Cerebellar nuclear complex (tissue), 1 donor: ENCODE measurements around the gene TBX3.

ENCODE experiments used
- DNase-seq, 2 experiments: peaks; one replicate each; lab custom pipeline; 2025; lab: John Stamatoyannopoulos, UW

TBX3 gene

DNA sequence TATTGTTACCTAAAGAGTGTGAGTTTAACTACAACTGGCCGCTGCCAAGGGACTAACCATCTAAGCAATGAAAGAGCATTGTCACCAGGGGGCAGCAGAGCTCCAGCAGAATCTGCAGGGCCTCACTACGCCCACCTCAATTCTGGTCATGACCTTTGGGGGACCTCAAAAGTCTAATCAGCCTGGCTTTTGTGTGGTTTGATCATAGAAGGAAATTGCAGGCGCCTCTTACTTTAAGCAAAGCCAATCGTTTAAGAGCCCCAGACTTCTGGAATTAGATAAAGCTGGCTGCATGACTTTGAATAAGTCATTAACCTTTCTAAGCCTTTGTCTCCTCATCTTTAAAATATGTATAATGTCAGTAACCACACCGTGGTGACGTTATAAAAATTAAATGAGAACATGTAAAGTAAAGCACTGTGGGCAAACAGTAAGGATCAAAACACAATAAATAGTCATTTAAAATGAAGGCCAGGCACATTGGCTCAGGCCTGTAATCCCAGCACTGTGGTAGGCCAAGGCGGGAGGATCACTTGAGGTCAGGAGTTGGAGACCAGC, 58.6 kb downstream of the TBX3 start:
- no peak for DNase-seq

DNA sequence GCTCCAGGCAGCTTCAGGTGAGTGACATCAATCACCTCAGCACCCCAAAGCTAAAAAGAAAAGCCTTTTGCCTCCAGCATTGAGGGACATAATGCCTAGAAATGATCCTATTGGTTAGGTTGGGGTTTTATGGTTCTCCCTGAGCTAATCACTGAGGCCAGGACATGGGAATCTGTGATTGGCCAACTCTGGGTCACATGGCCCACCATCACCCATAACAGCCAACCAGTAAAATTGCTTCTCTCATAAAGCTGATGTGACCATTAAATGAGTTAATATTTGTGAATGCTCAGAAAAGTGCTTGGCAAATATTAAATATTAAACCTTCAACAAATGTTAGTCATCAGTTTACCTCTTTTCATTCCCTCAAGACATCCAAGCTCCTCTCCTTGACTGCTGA, 60.2 kb downstream of the TBX3 start:
- DNase-seq: no peak
